Measurements from ENCODE around the gene ASS1. TPM values are rescaled to one million over a fixed set of nuclear protein-coding genes. Genes with fewer than 3 reads are reported as not detected.

The ASS1 gene
- total RNA-seq, 1 donor from 2014 or later: 96.0 TPM

- Histone ChIP-seq H3K27me3 (no peaks in the 10 kb centered on the region), H3K4me1 (no peaks in the 10 kb centered on the region), H3K4me3 (no peak overlapping the region), H3K27ac (no peak overlapping the region), H3K9me3 (no peaks in the 10 kb centered on the region), H3K36me3 (no peaks in the 10 kb centered on the region)
- no peak for DNase-seq
- intact Hi-C loops (cut with DNase I): no loop called here
- no peak for ATAC-seq
- TF ChIP-seq CTCF (IDR thresholded peaks at IDR 0.05): no peak
Observed at GRCh38 chr9:130407916-130408663, 36.7 kb upstream of the ASS1 start.

- H3K4me1 ChIP-seq: no peaks in the 10 kb centered on the region
- intact Hi-C loops (cut with DNase I): no loop called here
Observed at GRCh38 chr9:130408669-130409068, 36.1 kb upstream of the ASS1 start.

GRCh38 chr9:130409246-130409645 is 35.5 kb upstream of the ASS1 start:
- intact Hi-C loops (cut with DNase I): no loop called here
- no peak for TF ChIP-seq CTCF (IDR thresholded peaks at IDR 0.05)
- DNase-seq: no peak
- no peak overlapping the region for H3K27ac ChIP-seq
- no peak for ATAC-seq
- H3K4me1 ChIP-seq: no peaks in the 10 kb centered on the region
- H3K36me3 ChIP-seq: no peaks in the 10 kb centered on the region
- H3K9me3 ChIP-seq: no peaks in the 10 kb centered on the region
- H3K4me3 ChIP-seq: no peak overlapping the region
- H3K27me3 ChIP-seq: no peaks in the 10 kb centered on the region

More at GRCh38 chr9:130408669-130409068, 36.1 kb upstream of the ASS1 start:
- no peak for ATAC-seq
- no peaks in the 10 kb centered on the region for H3K9me3 ChIP-seq
- H3K27me3 ChIP-seq: no peaks in the 10 kb centered on the region
- TF ChIP-seq CTCF (IDR thresholded peaks at IDR 0.05): no peak
- no peak overlapping the region for H3K27ac ChIP-seq
- no peaks in the 10 kb centered on the region for H3K36me3 ChIP-seq
- H3K4me3 ChIP-seq: no peak overlapping the region
- DNase-seq: no peak

GRCh38 chr9:130410443-130410842 is 34.3 kb upstream of the ASS1 start:
- Histone ChIP-seq H3K4me1 (no peaks in the 10 kb centered on the region), H3K9me3 (no peaks in the 10 kb centered on the region), H3K4me3 (no peak overlapping the region), H3K27me3 (no peaks in the 10 kb centered on the region), H3K36me3 (no peaks in the 10 kb centered on the region), H3K27ac (no peak overlapping the region)
- intact Hi-C loops (cut with DNase I): no loop called here
- ATAC-seq (no peak), DNase-seq (no peak)
- TF ChIP-seq CTCF (IDR thresholded peaks at IDR 0.05): no peak

- Histone ChIP-seq H3K4me1 (no peaks in the 10 kb centered on the region), H3K9me3 (no peaks in the 10 kb centered on the region), H3K27ac (no peak overlapping the region), H3K27me3 (no peaks in the 10 kb centered on the region), H3K4me3 (no peak overlapping the region), H3K36me3 (no peaks in the 10 kb centered on the region)
- intact Hi-C loops (cut with DNase I): no loop called here
- ATAC-seq (no peak), DNase-seq (no peak)
- TF ChIP-seq CTCF (IDR thresholded peaks at IDR 0.05): no peak
Observed at GRCh38 chr9:130411566-130411915, 33.2 kb upstream of the ASS1 start.
